ENCODE data around the gene ARSG.

- no peak for TF ChIP-seq POLR2A (IDR thresholded peaks at IDR 0.05; ENCODE audit: low read depth, low read length)
- no peak for TF ChIP-seq POLR2AphosphoS5 (IDR thresholded peaks at IDR 0.05; ENCODE audit: low read depth, low read length)
- TF ChIP-seq TAF1 (IDR thresholded peaks at IDR 0.05; ENCODE audit: borderline replicate concordance, low read depth, low read length): no peak
Measured at GRCh38 chr17:68418876-68419275, 127.6 kb downstream of the ARSG start.
